ENCODE measurements around the gene IGFN1. TPM values are rescaled to one million over a fixed set of nuclear protein-coding genes. Genes with fewer than 3 reads are reported as not detected.

IGFN1 gene
- total RNA-seq, 1 donor from 2014 or later = 7.9 TPM

DNA sequence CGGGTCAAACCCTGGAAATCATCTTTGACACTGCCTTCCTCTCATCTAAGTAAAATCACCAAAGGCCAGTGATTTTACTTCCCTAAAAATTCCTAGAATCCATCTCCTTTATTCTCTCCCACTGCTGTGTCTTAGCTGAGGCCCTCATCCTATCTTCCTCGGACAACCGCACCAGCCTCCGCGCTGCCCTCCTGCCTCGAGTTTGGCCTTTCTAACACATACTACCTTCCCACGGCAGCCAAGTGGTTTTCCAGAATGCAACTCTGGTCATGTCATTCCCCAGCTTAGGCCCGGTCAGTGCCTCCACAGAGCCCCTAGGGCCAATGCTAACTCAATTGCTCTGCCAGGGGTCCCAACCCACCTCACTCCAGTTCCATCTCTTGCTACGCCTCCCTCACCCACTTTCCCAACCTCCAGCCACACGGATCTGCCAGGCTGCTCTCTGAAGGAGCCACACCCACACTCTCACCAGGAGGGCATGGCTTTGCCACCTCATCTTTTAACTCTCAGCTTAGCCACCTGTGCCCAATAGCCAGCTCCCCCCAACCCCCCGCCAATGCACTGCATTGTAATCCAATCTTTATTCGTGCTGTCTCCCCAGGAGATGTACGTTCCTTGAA is 43.1 kb upstream of the IGFN1 start:
- H3K36me3 Mint-ChIP-seq = peaks cover 49% of the 10 kb centered on the region
- TF ChIP-seq, protein P1, sequence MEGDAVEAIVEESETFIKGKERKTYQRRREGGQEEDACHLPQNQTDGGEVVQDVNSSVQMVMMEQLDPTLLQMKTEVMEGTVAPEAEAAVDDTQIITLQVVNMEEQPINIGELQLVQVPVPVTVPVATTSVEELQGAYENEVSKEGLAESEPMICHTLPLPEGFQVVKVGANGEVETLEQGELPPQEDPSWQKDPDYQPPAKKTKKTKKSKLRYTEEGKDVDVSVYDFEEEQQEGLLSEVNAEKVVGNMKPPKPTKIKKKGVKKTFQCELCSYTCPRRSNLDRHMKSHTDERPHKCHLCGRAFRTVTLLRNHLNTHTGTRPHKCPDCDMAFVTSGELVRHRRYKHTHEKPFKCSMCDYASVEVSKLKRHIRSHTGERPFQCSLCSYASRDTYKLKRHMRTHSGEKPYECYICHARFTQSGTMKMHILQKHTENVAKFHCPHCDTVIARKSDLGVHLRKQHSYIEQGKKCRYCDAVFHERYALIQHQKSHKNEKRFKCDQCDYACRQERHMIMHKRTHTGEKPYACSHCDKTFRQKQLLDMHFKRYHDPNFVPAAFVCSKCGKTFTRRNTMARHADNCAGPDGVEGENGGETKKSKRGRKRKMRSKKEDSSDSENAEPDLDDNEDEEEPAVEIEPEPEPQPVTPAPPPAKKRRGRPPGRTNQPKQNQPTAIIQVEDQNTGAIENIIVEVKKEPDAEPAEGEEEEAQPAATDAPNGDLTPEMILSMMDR (conservative IDR thresholded peaks at IDR 0.05) = no peak
- H3K4me3 Mint-ChIP-seq = no peak overlapping the region
- DNase-seq (ENCODE audit: extremely low spot score, unreplicated experiment) = no peak
- no peak overlapping the region for H3K27ac Mint-ChIP-seq
- no peaks in the 10 kb centered on the region for H3K27me3 Mint-ChIP-seq
- peaks cover 14% of the 10 kb centered on the region for H3K4me1 Mint-ChIP-seq (ENCODE audit: unreplicated experiment)
- H3K9me3 Mint-ChIP-seq = no peaks in the 10 kb centered on the region

- TF ChIP-seq, protein P1 (conservative IDR thresholded peaks at IDR 0.05) = peak; percentile 65
- Mint-ChIP-seq H3K9me3 (no peaks in the 10 kb centered on the region), H3K4me1 (ENCODE audit: unreplicated experiment) (peaks cover 26% of the 10 kb centered on the region), H3K4me3 (no peak overlapping the region), H3K27ac (no peak overlapping the region), H3K36me3 (peaks cover 41% of the 10 kb centered on the region), H3K27me3 (peaks cover under 1% of the 10 kb centered on the region)
- no peak for DNase-seq (ENCODE audit: extremely low spot score, unreplicated experiment)
These were observed 41.2 kb upstream of the IGFN1 start for GRCh38 chr1:201149400-201149799.

DNA sequence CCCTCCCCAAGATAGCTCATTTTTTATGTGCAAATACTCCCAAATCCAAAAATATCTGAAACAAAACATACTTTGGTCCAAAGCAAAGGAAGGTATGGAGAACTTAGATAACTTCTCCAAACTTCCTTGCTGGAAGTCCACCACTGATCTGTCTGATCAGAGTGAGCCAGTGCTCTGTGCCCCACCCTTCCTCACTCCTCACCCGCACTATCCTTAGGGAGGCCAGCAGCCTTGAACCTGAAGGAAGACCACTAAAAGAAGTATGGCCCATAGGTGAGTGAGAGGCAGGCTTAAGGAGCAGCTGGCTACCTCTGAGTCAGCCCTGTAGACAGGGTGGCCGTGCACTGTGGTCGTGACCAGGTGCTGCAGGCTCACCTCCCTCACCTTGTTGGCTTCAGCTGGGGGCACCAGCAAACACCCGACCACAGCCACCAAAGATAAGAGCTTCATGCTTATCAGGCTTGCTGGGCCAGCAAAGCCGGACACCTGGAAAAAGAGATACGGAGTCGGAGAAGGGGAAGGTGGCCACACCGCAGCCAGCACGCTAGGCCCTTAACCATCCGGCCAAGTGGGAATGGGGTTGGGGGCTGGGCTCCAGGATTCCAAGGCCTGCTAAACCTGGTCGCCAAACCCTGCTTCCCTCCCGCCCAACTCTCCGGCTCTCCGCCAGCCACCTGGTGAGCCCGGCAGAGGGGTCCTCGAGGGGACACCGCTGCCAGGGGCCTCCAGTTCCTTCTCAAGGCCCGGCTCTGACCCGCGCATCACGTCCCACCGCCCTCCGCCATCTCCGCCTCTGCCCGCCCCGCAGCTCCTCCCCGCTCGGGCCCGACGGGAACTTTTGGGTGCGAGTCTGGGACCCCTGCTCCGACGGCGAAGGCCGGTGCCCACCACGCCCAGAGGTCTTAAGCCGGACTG is 36.9 kb upstream of the IGFN1 start:
- H3K4me1 Mint-ChIP-seq (ENCODE audit: unreplicated experiment) = peaks cover 31% of the 10 kb centered on the region
- H3K4me3 Mint-ChIP-seq = peak overlapping the region; percentile 94
- peaks cover 25% of the 10 kb centered on the region for H3K36me3 Mint-ChIP-seq
- H3K27me3 Mint-ChIP-seq = peaks cover 4% of the 10 kb centered on the region
- TF ChIP-seq, protein P1 (conservative IDR thresholded peaks at IDR 0.05) = no peak
- DNase-seq (ENCODE audit: extremely low spot score, unreplicated experiment) = peak; percentile 80
- no peaks in the 10 kb centered on the region for H3K9me3 Mint-ChIP-seq
- H3K27ac Mint-ChIP-seq = peak overlapping the region; percentile 90

DNA sequence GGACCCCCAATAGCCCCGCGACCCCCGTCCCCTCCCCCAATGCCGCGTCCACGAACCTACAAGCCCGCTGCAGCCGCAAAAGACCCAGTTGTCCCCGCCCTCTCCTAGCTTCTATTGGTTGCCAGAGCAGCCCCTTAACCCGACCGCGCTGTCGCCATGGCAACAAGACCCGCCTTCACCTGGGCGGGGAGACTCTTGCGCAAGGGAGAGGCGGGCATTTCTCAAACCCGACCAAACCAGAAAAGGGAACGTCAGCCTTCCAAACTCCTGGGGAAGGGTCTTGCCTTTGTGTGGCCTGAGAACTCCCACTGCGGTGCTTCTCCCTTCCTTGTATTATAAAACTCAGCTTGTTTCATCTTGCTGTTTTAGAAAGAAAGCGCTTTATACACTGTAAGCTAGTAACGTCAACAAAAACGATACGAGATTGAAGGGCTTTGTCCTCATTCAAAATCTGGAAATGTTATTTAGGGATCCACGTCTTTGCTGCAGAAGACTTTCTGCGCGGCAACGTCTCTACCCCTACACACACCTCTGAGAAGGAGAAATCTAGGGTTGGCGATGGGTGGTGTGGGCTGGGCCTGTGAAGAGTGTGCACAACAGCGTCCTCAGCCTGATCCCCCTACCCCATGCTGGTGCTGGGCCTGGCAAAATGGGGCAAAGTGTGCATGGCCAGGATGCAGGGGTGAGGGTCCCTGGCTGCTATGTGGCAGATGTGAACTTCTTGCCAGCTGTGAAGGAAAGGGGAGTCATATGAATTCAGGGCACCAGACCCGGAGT is 36.0 kb upstream of the IGFN1 start, which contains the start of gene TMEM9:
Gene TMEM9 (minus strand): TSS at position 86 of the 777 bp plus-strand sequence. CDS start 551 bp downstream, outside the sequence.
- TF ChIP-seq, protein P1 (conservative IDR thresholded peaks at IDR 0.05) = no peak
- peaks cover 28% of the 10 kb centered on the region for H3K4me1 Mint-ChIP-seq (ENCODE audit: unreplicated experiment)
- H3K27ac Mint-ChIP-seq = peak within 1 kb of the TSS; percentile 90
- H3K9me3 Mint-ChIP-seq = no peaks in the 10 kb centered on the region
- H3K4me3 Mint-ChIP-seq = peak within 1 kb of the TSS; percentile 94
- peaks cover 18% of the 10 kb centered on the region for H3K36me3 Mint-ChIP-seq
- H3K27me3 Mint-ChIP-seq = peaks cover 4% of the 10 kb centered on the region
- DNase-seq (ENCODE audit: extremely low spot score, unreplicated experiment) = peak; percentile 98

GRCh38 chr1:201155354-201155753 is 35.3 kb upstream of the IGFN1 start:
- H3K4me1 Mint-ChIP-seq (ENCODE audit: unreplicated experiment) = peaks cover 28% of the 10 kb centered on the region
- H3K4me3 Mint-ChIP-seq = no peak overlapping the region
- peaks cover 17% of the 10 kb centered on the region for H3K36me3 Mint-ChIP-seq
- DNase-seq (ENCODE audit: extremely low spot score, unreplicated experiment) = no peak
- no peak overlapping the region for H3K27ac Mint-ChIP-seq
- no peaks in the 10 kb centered on the region for H3K9me3 Mint-ChIP-seq
- TF ChIP-seq, protein P1 (conservative IDR thresholded peaks at IDR 0.05) = no peak
- H3K27me3 Mint-ChIP-seq = peaks cover 4% of the 10 kb centered on the region
